NOMO-1 (cell line): ENCODE measurements around the gene MAP6D1.
A peak's percentile ranks its signal among the peaks of the same experiment; 100 is the strongest.

Experiments
- DNase-seq, 2 experiments: peaks; one replicate each; lab custom pipeline; 2025; ENCODE audit not compliant: unreplicated experiment in 2 of 2; lab: John Stamatoyannopoulos, UW

The MAP6D1 gene

DNA sequence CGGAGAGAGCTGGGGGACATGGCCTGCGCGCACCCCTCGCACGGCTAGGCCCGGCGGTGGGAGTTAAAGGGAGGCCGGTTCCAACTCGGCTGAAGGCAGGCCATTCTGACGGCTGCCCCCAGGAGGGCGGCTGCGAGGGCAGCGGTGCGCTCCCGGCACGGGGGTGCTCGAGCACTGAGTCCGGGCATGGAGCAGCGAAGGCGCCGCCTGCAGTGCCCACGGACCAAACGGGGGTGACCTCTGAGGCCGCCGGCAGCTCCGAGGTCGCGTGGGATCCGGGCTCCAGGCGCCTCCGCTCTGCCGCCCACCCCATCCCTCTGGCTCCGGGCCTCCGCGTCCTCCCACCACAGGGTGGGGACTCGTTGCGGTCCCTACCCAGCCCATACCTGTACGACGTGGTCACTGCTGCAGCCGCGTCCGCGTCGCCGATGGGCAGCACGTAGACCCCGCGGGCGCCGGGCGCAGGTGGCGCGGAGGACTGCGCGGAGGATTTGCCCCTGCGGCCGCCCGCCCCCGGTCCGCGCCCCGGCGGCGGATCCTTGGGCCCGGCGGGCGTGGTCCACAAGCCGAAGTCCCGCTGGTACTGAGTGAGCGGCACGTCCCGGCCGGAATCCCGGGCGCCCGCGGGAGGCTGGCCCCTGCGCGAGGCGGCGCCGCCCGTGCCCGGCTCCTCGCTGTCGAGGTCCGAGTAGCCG is 469 bp downstream of the MAP6D1 start:
- DNase-seq, result peak in 1 of 2 experiments; percentile 17

DNA sequence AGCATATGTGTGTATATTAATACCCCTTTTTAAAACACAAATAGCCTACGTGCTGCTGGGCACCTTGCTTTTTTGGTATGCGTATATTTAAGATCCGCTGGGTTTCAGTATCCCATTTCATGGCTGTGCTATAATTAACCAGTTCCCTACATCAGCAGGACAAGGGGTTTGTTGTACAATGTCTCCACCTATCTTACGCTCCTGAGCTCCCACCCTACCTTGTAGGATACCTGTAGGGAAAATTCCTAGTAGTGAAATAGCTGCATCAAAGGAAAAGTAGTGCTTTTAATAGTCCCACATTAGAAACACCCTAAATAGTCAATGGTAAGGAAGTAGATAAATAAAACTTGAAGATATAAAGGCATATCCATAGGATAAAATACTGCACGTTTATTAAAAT is 1.4 kb downstream of the MAP6D1 start:
- no peak for DNase-seq

DNA sequence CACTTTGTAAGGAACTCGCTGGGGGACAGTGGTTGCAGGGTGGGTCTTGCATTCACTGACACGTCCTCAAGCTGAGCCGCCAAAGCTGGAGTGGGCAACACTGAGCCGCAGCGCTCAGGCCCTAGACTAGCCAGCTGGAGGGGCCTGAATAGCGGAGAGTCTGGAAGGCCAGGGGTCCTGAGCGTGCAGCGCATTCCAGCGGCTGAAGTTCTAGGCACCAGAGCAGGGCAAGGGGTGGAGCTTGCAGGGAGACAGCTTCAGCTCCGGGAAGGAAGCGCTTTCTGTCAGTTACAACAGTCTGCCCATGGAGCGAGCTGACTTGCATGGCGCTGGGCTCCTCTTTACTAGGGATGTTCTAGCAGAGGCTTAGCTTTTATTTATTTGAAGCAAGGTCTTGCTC is 2.7 kb downstream of the MAP6D1 start:
- DNase-seq, result no peak

DNA sequence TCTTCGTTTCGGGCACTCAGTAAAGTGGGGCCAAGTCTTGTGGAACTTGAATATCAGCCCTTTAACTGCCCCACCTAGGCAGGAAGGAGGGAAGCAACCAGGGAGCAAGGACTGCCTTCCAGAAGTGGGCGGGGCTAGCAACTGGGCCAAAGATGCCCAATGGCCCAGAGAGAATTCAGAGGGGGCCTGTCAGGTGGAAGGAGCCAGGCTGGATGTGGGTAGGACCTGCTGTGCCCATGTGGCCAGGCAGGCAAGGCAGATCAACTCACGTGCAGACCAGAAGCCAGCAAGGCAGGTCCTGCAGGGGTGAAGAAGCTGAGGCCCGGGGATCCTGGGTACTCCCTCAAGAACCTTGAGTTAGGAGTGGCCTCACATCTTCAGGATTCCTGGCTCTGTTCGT is 5.5 kb downstream of the MAP6D1 start:
- no peak for DNase-seq

DNA sequence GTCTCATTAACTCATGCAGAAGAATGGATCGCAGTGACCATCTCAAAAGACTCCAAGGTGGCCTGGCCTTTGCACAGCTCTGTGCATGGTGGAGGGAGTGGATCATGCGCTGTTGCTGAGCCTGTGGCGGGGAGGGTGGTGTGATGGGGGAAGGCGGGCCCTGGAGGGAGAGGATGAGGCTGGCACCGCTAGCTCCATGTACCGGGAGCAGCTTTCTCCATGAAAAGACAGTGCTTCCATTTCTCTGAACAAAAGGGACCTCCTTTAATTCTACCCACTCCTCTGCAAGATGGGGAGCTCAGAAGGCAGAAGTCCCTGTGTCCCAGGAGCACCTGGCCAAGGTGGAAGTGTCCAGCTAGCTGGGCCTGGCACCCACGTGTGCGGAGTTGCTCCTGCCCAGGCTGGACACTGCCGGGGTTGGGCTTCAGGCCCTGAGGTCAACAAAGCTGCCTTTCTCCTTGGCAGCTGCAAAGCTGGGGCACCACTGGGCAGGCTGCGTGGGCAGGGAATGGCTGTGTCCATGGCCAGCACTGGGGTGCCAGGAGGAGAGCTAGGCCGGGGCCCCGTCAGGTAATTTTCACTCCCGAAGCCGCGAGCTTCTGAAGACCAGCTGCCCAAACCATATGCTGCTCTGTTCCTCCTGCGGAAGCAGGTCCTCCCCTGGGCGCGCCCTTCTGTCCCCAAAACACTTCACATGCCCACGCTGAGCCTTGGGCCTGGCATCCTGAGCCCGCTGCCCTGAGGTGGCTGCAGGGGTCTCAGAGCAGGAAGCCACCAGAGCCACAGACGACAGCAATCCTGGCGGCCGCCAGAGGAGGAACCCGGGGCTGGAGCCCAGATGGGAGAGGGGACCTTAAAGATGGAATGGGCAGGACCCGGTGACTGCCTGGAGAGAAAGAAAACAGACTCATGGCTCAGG is 6.4 kb downstream of the MAP6D1 start:
- DNase-seq, result no peak

DNA sequence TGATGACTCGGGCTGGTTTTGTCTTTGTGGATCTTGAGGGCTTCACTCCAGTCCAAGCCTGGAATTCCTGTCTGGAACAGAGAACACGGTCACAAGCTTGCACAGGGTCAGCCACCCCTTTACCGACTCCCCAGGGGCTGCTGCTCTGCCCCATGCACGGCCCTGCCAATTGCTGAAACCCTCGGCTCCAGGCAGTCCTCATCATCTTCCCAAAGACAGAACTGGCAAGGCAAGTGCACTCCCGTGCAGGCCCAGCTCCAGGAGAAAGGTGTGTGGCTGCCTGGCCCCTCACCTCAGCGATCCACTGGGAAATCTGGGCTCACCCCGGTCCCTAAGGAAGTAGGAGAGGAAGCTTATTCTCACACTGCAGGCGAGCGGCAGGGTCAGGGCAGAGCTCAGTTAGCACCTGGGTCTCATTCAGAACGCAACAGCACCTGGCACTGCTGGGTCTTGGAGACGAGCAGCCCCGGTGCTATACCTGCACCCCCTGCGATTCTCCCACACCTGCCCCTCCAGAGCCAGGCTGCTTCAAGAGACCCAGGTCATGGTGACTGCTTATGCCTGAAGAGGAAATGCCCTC is 7.2 kb downstream of the MAP6D1 start:
- no peak for DNase-seq

DNA sequence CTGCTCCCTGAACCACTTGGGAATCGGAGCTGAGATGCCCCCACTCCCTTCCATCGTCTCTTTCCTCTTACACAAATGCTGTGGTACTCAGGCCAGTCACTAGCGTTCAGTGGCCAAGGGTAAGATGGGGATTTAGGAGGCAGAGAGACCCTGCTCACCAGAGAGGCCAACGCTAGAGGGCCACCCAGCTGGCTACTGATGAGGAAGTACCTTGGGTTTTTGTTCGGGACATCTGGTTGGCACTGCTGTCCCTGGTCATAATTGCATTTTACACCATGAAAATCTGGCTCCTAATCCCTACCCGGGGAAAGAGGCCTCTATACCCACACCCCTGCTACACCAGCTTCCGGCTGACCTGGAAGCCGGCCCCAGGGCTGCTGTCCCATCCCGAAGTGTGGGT is 7.7 kb downstream of the MAP6D1 start:
- DNase-seq, result no peak

DNA sequence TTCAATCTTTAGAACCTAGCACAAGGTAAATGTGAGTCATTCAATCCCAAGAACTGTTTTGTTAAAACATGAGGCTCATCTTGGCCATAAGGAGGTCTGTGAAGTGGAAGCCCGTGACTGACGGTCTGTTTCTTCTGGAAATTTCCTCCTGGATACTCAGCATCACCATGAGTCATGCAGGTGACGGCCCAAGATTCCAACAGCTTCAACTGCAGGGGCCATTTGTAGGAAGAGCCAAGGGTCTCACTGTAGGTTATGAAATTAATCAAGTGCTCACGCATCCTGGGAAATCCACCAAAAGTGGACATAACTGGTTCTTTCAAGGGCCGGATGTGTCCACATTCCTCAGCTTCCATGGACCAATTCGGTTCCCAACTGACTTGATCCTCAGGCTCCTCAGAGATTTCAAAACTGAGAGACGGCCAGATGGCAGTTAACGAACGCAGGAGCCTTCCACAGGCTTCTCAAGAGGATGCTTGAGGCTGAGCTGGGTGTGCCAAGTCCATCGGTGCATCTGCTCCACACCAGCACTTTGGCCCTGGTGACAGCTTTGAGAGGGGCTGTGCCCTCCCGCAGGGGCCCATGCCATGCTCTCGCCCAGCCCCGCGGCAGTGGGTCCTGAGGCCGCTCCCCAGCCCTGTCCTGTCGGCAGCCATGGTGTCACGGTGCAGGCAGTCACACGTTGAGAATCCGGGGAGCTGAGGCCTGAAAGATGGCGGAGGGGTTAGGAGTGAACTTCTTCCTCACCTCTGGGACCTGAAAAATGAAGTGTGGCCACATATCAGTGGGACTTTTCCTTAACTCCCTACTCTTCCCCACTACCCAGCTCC is 8.5 kb downstream of the MAP6D1 start:
- no peak for DNase-seq

DNA sequence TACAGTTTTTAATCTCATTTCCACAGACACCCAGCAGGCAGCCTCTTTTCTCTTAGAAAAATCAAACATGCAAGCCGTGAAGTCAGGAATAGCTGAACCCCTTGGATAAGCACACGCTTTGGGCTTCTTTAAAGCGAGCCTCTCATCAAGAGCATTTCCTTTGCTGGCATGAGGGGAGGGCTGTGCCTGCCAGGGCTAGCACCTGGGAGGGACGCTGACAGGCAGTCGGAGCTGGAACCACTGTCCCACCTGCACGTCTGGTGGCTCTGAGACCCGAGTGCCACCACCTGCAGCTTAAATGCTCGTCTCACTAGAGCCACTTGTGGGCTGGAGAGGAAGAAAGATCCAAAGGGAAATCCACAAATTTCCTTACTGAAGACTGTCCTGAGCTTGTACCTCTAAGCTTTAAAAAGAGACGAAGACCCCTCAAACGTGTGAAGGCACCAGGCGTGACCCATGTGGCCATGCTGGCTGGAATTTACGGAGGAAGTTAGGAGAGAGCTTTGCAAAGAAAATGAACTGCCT is 9.4 kb downstream of the MAP6D1 start:
- DNase-seq, result no peak

DNA sequence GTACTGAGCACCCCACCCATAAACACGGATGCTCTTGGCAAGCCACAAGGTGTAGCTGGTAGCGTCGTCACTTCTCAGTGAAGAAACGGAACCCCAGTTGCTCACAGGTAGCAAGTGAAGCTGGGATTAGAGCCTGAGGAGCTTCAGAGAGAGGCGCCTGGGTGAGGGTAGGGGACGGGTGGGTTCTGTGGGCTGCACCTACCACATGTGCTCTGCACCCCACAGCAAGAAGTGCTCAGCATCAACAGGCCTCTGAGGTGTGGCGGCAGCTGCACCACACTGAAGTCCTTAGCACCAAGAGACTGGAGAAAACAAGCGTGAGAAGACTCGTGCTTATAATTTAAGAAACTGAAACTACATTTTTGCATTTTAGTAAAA is 9.8 kb downstream of the MAP6D1 start:
- no peak for DNase-seq

DNA sequence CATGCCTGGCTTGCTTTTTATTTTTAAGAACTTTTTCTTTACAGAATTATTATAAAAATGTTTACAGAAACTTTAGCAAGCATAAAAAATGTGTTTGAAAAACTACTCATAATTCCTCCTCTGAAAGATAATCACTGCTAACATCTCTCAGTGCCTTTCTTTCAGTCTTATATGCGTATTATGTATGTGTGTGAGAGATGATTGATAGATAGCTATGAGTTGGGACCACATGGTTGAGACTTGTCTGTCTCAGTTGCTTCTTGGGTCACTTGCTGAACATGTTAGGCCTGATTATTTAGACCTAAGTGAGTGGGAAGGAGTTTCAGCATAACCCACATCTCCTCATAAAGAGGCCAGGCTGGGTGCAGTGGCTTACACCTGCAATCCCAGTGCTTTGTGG is 11.1 kb downstream of the MAP6D1 start:
- DNase-seq, result no peak

DNA sequence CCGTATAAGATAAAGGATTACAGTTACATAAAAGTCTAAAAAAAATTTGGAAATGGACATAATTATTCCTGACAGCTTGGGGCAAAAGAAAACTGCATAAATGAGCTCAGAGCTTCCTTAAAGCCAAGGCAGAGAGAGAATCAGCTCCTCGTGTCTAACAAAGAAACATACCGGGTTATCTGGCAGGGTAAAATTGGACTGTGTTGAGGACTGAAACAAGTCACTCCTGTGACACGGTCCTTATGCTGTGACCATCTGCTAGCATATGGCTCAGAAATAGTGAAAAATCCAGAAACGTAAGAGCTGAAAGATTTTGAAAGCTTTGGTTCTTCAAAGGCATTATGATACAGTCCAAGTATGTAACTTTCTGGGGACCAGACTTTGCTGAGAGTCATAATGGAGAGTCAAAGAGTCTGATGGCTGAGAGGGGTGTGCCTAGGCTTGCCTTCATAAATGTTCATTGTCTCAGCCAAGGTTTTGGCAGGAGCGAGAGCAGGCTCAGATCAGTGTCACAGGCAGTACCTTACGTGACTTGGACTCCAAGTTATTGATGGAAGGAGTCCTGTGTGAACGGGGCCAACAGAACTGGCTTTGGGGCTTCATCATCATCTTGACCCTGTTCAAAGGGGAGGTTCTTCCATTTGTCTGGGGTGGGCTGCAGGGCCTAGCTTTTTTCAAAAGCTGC is 12.5 kb downstream of the MAP6D1 start:
- no peak for DNase-seq

DNA sequence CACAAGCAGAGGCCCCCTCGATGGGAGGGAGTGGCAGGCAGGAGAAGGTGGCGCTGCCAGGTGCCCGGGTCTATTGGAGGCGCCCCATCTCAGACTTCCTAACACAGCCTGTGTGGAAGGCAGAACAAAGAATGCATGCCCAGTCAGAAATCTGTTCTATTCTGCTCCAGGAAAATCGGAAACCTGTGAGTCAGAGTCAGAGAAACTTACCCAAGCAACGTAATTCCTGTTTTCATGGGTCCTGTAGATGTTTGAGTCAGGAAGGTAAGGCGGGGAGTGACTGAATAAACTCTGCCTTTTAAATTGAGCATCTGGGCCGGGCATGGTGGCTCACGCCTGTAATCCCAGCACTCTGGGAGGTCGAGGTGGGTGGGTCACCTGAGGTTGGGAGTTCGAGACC is 13.7 kb downstream of the MAP6D1 start:
- no peak for DNase-seq

DNA sequence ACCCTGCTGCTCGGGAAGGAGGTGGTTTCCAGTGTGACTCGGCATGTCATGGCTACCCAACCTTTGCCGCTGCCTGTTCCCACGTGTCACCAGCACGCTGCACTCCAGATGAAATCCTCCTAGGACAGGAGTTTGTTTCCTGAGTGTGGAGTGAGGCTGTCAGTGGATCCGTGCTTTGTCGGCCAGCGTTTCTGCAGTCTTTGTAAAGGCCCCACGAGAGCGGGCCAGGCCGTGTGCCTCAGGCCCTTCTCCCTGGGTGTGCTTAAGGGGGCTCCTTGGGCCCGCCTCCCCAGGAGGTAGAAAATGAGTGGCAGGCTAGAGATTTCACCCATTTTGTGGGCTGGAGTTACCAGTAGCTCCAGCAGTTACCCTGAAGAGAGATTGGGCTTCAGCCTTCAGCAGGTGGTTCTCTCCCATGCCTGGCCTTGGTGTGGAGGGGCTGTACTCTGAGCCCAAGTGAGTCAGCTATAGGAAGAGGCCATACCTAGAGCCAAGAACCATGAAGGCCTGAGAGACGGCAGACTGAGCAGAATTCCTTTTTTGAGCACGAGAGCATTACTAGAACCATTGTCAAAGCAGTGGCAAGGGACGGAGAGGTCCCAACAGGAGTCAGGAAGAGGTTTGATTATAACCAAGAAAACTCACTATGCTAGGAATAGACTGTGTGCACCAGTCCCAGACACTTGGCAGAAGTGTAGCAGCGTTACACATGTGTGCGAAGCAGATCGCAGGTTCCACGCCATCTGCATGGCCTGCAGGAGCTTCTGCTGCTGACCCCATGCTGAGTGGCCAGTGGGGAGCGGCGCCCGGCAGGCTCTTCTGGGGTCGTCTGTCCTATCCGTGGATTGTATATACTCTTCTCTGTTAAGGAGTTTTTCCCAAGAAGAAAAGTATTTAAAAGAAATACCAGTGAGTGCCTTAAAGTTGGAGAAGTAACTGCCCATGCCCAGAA is 14.5 kb downstream of the MAP6D1 start:
- no peak for DNase-seq

DNA sequence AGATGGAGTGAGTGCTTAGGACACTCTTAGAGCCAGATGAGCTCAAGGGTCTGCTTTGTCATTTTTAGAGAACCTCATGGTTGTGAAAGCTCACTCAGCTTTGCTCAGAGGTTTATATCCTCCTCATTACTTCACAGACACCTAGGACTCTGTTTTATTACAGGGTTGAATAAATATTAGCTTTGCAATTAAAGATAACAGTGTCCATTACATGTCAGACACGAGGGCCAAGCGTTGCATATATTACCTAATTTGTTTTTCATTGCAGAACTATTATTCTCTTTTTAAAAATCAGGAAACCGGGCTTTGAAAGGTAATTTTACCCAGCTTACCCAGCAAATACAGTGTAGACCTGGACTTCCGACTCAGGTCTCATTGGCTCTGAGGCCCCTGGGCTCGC is 16.1 kb downstream of the MAP6D1 start:
- DNase-seq, result no peak

DNA sequence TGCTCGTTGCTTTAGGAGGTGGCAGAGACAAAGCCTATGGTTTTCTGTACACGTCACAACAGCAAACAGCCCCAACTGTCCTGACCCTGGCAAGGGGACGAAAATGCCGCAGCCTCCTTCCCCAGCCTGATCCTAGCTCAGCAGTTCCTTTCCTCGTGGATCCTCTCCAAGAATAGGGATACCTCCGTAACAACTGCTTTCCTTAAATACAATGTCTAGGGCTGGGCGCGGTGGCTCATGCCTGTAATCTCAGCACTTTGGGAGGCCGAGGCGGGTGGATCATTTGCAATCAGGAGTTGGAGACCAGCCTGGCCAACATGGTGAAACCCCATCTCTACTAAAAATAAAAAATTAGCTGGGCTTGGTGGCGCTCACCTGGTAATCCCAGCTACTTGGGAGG is 17.0 kb downstream of the MAP6D1 start:
- DNase-seq, result no peak

DNA sequence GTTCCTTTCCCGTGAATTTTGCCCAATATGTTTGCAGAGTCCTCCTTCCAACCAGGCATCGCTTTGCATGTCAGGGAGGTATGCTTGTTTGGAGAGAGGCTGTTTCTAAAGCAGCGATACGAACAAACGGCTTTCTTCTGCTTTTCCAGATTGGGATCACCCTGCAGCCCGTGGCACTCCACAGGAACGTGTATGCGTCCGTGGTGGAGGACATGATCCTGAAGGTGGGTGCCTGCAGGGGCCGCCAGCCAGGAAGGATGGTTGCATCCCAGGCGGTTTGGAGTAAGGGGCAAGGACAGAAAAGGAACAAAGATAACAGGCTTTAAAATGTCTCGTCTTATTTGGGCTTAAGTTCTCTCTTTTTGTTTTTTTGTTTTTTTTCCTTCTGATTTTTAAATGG is 17.5 kb downstream of the MAP6D1 start:
- DNase-seq, result no peak

DNA sequence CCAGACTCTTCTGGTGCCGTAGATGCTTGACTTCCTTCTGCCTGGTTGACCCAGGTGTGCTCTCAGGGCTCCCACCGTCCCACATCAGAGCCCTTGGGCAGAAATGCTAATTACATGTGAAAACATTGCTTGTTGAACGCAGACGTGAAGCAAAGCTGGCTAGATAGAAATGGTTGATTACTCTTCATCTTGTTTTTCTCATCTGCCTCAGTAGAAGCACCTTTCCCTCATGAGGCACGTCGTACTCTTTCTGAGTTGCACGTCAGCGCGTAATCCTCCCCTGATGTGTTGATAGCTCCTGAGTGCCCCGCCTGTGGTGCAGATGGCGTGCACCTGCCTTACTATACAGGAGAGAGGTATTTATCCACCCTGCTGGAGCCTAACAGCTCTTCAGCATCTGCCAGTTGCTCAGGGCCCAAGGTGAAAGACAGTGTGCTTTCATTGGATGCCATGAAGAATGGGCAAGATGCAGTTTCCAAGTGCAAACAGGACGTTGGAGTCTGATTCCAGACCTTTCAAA is 18.1 kb downstream of the MAP6D1 start:
- DNase-seq, result no peak

DNA sequence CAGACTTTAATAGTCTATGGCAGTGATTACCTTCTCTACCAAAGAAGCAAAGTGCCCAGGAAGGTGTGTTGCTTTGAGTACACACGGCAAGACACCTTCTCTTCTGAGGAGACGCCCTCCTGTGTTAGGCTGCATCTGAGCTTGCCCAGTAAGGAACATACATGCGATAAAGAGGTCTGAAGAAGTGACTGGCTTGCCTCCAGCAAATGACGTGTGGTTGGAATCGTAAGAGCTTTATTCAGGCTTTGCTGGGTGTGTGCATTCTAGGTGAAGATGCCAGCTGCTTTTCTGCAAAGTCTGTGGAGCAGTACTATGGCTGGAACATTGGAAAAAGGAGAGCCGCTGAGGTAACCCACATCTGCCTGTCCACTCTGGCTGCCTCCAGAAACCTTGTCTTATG is 22.4 kb downstream of the MAP6D1 start:
- no peak for DNase-seq
